ENCODE measurements around the gene FBL. TPM values are rescaled to one million over a fixed set of nuclear protein-coding genes. Genes with fewer than 3 reads are reported as not detected.

Gene FBL
- total and polyA plus RNA-seq, 2 of the 4 experiments (the other 2 are of a cell fraction): 259 to 446 TPM

DNA sequence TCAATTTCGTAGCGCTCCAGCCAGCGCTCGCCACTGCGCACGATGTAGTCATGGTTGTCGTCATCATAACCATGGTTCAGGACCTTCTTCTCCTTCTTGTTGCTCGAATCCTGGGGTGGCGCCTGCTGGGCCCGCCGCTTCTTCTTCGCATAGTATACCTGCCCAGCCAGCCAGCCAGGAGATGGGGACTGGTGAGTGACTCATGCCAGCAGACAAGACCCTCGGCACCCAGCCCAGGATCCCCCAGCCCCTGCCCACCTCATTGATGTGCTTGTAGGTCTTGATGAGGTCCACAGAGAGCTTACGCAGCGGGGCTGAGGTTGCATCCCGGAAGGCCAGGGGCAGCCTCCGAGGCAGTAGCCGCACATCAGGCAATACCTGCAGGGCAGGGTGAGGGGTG, 15.8 kb downstream of the FBL start:
- Histone ChIP-seq H3K9me3 (ENCODE audit: control insufficient read depth, insufficient read depth, low read length) (no peaks in the 10 kb centered on the region), H3K4me3 (ENCODE audit: insufficient read depth, low read depth, low read length) (no peak overlapping the region), H4K5ac (ENCODE audit: low read depth, low read length) (no peak overlapping the region), H3K18ac (ENCODE audit: low read depth, low read length) (no peak overlapping the region), H3K4ac (ENCODE audit: low read depth, low read length) (no peak overlapping the region), H3K36me3 (ENCODE audit: control insufficient read depth, insufficient read depth, low read length) (peaks cover 45% of the 10 kb centered on the region), H2BK15ac (ENCODE audit: low read depth, low read length) (no peak overlapping the region), H3K27ac (ENCODE audit: insufficient read depth, low read length) (no peak overlapping the region), H2AK5ac (ENCODE audit: low read depth, low read length) (peak overlapping the region; percentile 51; the same call in 1 of the 2 replicates), H2BK20ac (ENCODE audit: low read depth, low read length) (no peak overlapping the region), H4K91ac (ENCODE audit: insufficient read depth, low read depth, low read length) (no peak overlapping the region), H3K23ac (ENCODE audit: low read depth, low read length) (no peak overlapping the region), H3K14ac (replicated peaks; ENCODE audit: low read depth, low read length) (no peak overlapping the region), H4K8ac (ENCODE audit: low read depth in 2 of 2, low read length in 2 of 2) (no peak overlapping the region), H3K56ac (ENCODE audit: extremely low read depth, insufficient read depth, low read length) (no peak overlapping the region), H2BK120ac (ENCODE audit: low read depth, low read length) (no peak overlapping the region), H3K9me1 (ENCODE audit: insufficient read depth, low read length) (peaks cover 22% of the 10 kb centered on the region), H4K20me1 (ENCODE audit: insufficient read depth, low read length) (no peaks in the 10 kb centered on the region; the same call in 1 of the 2 replicates), H2AFZ (replicated peaks; ENCODE audit: low read length, poor library complexity) (no peak overlapping the region), H3K79me1 (ENCODE audit: low read depth in 1 of 2, low read length in 2 of 2) (peaks cover 12 to 35% of the 10 kb centered on the region in 2 experiments), H3K27me3 (ENCODE audit: control insufficient read depth, insufficient read depth, low read length) (no peaks in the 10 kb centered on the region), H2AK9ac (replicated peaks; ENCODE audit: low read depth, low read length, poor library complexity) (no peak overlapping the region), H2BK5ac (ENCODE audit: low read depth, low read length, poor library complexity, severe bottlenecking) (no peak overlapping the region), H3K4me1 (ENCODE audit: control insufficient read depth, insufficient read depth, low read length) (peaks cover 10% of the 10 kb centered on the region), H3K4me2 (ENCODE audit: low read depth, low read length) (no peak overlapping the region), H3K9ac (ENCODE audit: low read depth, low read length) (no peak overlapping the region)
- ATAC-seq (ENCODE audit: low read depth): no peak
- DNase-seq: no peak
- CTCF ChIA-PET: no interaction called here
- dilution Hi-C loops (cut with HindIII; ENCODE audit: low sequenced_read_pairs, unreplicated experiment) (no loop called here), in situ Hi-C loops (cut with MboI; ENCODE audit: low sequenced_read_pairs) (loop anchor here (25.0 kb wide), 1 partner anchor 393 kb away; the partner anchor contains the start of genes RPS16 and SUPT5H), intact Hi-C loops (cut with micrococcal nuclease) (no loop called here)
- no TSS peak for BruUV-seq (replicated peaks)
- 100% methylated on average over 2 of the region's 18 CpGs; no CpG with 5 or more reads in 1 of the 2 experiments for WGBS, 2 experiments (ENCODE audit: extremely low coverage in 2 of 2, insufficient read length in 1 of 2)
- no peak for TF ChIP-seq NFE2L2 (IDR thresholded peaks at IDR 0.05; ENCODE audit: low read depth, low read length)
- TF ChIP-seq FOS (IDR thresholded peaks at IDR 0.05; ENCODE audit: low read depth, low read length): no peak
- no peak for TF ChIP-seq RFX5 (IDR thresholded peaks at IDR 0.05; ENCODE audit: low read depth, low read length)
- TF ChIP-seq MAZ (IDR thresholded peaks at IDR 0.05; ENCODE audit: borderline replicate concordance, low read depth, low read length): no peak
- no peak for TF ChIP-seq BHLHE40 (IDR thresholded peaks at IDR 0.05; ENCODE audit: low read depth, low read length)
- POLR2A ChIA-PET (ENCODE audit: unreplicated experiment): no interaction called here
